ENCODE results near the gene RBM38. TPM values are rescaled to one million over a fixed set of nuclear protein-coding genes. Genes with fewer than 3 reads are reported as not detected.
A peak's percentile ranks its signal among the peaks of the same experiment; 100 is the strongest.

The RBM38 gene
- total and polyA plus RNA-seq, 2 of the 13 experiments (the other 11 are each of a cell fraction or from before 2014, with no cell fraction given), result 24.2 to 34.2 TPM

- TF ChIP-seq, protein P1, sequence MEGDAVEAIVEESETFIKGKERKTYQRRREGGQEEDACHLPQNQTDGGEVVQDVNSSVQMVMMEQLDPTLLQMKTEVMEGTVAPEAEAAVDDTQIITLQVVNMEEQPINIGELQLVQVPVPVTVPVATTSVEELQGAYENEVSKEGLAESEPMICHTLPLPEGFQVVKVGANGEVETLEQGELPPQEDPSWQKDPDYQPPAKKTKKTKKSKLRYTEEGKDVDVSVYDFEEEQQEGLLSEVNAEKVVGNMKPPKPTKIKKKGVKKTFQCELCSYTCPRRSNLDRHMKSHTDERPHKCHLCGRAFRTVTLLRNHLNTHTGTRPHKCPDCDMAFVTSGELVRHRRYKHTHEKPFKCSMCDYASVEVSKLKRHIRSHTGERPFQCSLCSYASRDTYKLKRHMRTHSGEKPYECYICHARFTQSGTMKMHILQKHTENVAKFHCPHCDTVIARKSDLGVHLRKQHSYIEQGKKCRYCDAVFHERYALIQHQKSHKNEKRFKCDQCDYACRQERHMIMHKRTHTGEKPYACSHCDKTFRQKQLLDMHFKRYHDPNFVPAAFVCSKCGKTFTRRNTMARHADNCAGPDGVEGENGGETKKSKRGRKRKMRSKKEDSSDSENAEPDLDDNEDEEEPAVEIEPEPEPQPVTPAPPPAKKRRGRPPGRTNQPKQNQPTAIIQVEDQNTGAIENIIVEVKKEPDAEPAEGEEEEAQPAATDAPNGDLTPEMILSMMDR (CRISPR knock-in tag; IDR thresholded peaks at IDR 0.05), result no peak
- peak; percentile 95; the same call in 1 of the 2 replicates for TF ChIP-seq ZFP91 (CRISPR knock-in tag; IDR thresholded peaks at IDR 0.05; ENCODE audit: borderline replicate concordance)
- peak; percentile 85; the same call in 1 of the 2 replicates for TF ChIP-seq ZNF441 (CRISPR knock-in tag; IDR thresholded peaks at IDR 0.05; ENCODE audit: borderline replicate concordance)
- TF ChIP-seq KAT8 (CRISPR knock-in tag; IDR thresholded peaks at IDR 0.05), result peak; percentile 98
- TF ChIP-seq MTF2 (CRISPR knock-in tag; IDR thresholded peaks at IDR 0.05; ENCODE audit: borderline replicate concordance), result peak; percentile 97
- TF ChIP-seq JUND (CRISPR knock-in tag; IDR thresholded peaks at IDR 0.05), result no peak
- TF ChIP-seq, protein P2, sequence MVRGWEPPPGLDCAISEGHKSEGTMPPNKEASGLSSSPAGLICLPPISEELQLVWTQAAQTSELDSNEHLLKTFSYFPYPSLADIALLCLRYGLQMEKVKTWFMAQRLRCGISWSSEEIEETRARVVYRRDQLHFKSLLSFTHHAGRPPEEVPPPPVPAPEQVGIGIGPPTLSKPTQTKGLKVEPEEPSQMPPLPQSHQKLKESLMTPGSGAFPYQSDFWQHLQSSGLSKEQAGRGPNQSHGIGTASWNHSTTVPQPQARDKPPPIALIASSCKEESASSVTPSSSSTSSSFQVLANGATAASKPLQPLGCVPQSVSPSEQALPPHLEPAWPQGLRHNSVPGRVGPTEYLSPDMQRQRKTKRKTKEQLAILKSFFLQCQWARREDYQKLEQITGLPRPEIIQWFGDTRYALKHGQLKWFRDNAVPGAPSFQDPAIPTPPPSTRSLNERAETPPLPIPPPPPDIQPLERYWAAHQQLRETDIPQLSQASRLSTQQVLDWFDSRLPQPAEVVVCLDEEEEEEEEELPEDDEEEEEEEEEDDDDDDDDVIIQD (CRISPR knock-in tag; IDR thresholded peaks at IDR 0.05; ENCODE audit: low read depth), result no peak; the same call in 1 of the 2 replicates
- TF ChIP-seq HMGXB3 (CRISPR knock-in tag; IDR thresholded peaks at IDR 0.05; ENCODE audit: borderline replicate concordance), result peak; percentile 58; the same call in 1 of the 2 replicates
- TF ChIP-seq ZFYVE20 (CRISPR knock-in tag; IDR thresholded peaks at IDR 0.05; ENCODE audit: borderline replicate concordance, low read depth), result peak; percentile 83; the same call in 1 of the 2 replicates
- TF ChIP-seq NFIB (CRISPR knock-in tag; IDR thresholded peaks at IDR 0.05; ENCODE audit: borderline replicate concordance), result no peak
- TF ChIP-seq, protein P3, sequence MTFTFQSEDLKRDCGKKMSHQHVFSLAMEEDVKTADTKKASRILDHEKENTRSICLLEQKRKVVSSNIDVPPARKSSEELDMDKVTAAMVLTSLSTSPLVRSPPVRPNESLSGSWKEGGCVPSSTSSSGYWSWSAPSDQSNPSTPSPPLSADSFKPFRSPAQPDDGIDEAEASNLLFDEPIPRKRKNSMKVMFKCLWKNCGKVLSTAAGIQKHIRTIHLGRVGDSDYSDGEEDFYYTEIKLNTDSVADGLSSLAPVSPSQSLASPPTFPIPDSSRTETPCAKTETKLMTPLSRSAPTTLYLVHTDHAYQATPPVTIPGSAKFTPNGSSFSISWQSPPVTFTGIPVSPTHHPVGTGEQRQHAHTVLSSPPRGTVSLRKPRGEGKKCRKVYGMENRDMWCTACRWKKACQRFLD (CRISPR knock-in tag; IDR thresholded peaks at IDR 0.05; ENCODE audit: borderline replicate concordance), result peak; percentile 96
- TF ChIP-seq PBX2 (CRISPR knock-in tag; IDR thresholded peaks at IDR 0.05), result no peak
Measured at GRCh38 chr20:57351042-57351783, 40.0 kb upstream of the RBM38 start, which contains the start of gene RAE1 (continued).
